Fibroblast of lung (primary cell): ENCODE results near the gene ADAR.
A peak's percentile ranks its signal among the peaks of the same experiment; 100 is the strongest.

Experiments used
- CTCF ChIP-seq, 2 donors: IDR thresholded peaks in 1 of 2; conservative IDR thresholded peaks in 1 of 2; 1 replicate in 1 of 2; 2 replicates in 1 of 2; pipeline ENCODE4 v1.5.1; 2011 to 2012; ENCODE audit warnings: low read length in 2 of 2, control low read depth in 1 of 2, inconsistent platforms in 1 of 2, low read depth in 1 of 2, mild to moderate bottlenecking in 1 of 2
- EZH2 ChIP-seq: IDR thresholded peaks from 2 replicates; pipeline ENCODE4 v1.5.1; 2012; ENCODE audit warnings: low read length, control low read depth, mild to moderate bottlenecking; ENCODE audit errors: missing control alignments

- TF ChIP-seq CTCF (conservative IDR thresholded peaks at IDR 0.05 in 1 of 2, IDR thresholded peaks at IDR 0.05 in 1 of 2; ENCODE audit: low read depth in 1 of 2, low read length in 2 of 2) = peak; percentile 89 to 92
- TF ChIP-seq EZH2 = no peak
Observed at GRCh38 chr1:154559466-154560044, 48.4 kb downstream of the ADAR start.
